ENCODE data around the gene PPWD1.

Gene PPWD1

GRCh38 chr5:65544473-65544872 lies 18.6 kb upstream of the PPWD1 start:
- intact Hi-C loops (cut with DNase I; ENCODE audit: low total_unique reads): no loop called here
- no peaks in the 10 kb centered on the region for H3K36me3 ChIP-seq
- TF ChIP-seq, protein P1, sequence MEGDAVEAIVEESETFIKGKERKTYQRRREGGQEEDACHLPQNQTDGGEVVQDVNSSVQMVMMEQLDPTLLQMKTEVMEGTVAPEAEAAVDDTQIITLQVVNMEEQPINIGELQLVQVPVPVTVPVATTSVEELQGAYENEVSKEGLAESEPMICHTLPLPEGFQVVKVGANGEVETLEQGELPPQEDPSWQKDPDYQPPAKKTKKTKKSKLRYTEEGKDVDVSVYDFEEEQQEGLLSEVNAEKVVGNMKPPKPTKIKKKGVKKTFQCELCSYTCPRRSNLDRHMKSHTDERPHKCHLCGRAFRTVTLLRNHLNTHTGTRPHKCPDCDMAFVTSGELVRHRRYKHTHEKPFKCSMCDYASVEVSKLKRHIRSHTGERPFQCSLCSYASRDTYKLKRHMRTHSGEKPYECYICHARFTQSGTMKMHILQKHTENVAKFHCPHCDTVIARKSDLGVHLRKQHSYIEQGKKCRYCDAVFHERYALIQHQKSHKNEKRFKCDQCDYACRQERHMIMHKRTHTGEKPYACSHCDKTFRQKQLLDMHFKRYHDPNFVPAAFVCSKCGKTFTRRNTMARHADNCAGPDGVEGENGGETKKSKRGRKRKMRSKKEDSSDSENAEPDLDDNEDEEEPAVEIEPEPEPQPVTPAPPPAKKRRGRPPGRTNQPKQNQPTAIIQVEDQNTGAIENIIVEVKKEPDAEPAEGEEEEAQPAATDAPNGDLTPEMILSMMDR (IDR thresholded peaks at IDR 0.05): no peak

DNA sequence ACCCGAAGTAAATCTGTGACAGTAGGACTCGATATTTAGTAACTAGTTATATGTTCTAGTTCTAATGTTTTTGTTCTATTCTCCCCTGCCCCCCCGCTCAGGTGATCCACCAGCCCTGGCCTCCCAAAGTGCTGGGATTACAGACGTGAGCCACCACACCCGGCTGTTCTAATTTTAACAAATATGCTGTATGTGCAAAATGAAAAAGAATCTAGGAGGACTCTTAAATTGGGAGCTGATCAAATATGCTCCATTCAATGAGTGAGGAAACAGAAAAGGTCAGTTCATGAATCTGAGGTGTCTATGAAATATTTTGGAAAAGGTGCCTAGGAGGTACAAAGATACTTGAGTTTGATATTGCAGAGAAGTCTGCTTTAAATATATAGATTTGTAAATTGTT lies 17.0 kb upstream of the PPWD1 start:
- Histone ChIP-seq H3K4me1 (no peaks in the 10 kb centered on the region), H3K27me3 (no peaks in the 10 kb centered on the region), H3K36me3 (no peaks in the 10 kb centered on the region), H3K27ac (no peak overlapping the region), H3K4me3 (no peak overlapping the region), H3K9me3 (no peaks in the 10 kb centered on the region)
- DNase-seq: no peak
- intact Hi-C loops (cut with DNase I; ENCODE audit: low total_unique reads): no loop called here
- TF ChIP-seq, protein P1 (IDR thresholded peaks at IDR 0.05): no peak

More at GRCh38 chr5:65544473-65544872, 18.6 kb upstream of the PPWD1 start:
- no peaks in the 10 kb centered on the region for H3K4me1 ChIP-seq
- H3K27ac ChIP-seq: no peak overlapping the region
- no peak overlapping the region for H3K4me3 ChIP-seq
- no peaks in the 10 kb centered on the region for H3K9me3 ChIP-seq
- no peak for DNase-seq
- no peaks in the 10 kb centered on the region for H3K27me3 ChIP-seq

DNA sequence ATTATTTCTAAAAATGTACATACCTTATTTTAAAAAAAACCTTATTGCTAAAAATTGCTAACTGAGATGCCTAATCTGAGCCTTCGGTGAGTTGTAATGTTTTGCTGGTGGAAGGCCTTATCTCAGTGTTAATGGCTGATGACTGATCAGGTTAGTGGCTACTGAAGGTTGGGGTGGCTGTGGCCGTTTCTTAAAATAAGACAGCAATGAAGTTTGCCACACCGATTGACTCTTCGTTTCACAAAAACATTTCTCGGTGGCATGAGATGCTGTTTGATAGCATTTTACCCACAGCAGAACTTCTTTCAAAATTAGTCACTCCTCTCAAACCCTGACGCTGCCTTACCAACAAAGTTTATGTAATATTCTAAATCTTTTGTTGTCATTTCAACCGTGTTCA lies 14.8 kb upstream of the PPWD1 start:
- H3K27ac ChIP-seq: no peak overlapping the region
- H3K27me3 ChIP-seq: no peaks in the 10 kb centered on the region
- H3K36me3 ChIP-seq: no peaks in the 10 kb centered on the region
- no peaks in the 10 kb centered on the region for H3K4me1 ChIP-seq
- TF ChIP-seq, protein P1 (IDR thresholded peaks at IDR 0.05): no peak
- no peak overlapping the region for H3K4me3 ChIP-seq
- DNase-seq: no peak
- H3K9me3 ChIP-seq: no peaks in the 10 kb centered on the region
- intact Hi-C loops (cut with DNase I; ENCODE audit: low total_unique reads): no loop called here

GRCh38 chr5:65553941-65554340 lies 9.2 kb upstream of the PPWD1 start:
- H3K27ac ChIP-seq: no peak overlapping the region
- TF ChIP-seq, protein P1 (IDR thresholded peaks at IDR 0.05): no peak
- no peak overlapping the region for H3K4me3 ChIP-seq
- no peaks in the 10 kb centered on the region for H3K36me3 ChIP-seq
- H3K9me3 ChIP-seq: no peaks in the 10 kb centered on the region
- intact Hi-C loops (cut with DNase I; ENCODE audit: low total_unique reads): no loop called here
- DNase-seq: no peak
- no peaks in the 10 kb centered on the region for H3K4me1 ChIP-seq
- H3K27me3 ChIP-seq: no peaks in the 10 kb centered on the region

GRCh38 chr5:65555287-65555686 lies 7.8 kb upstream of the PPWD1 start:
- Histone ChIP-seq H3K4me1 (no peaks in the 10 kb centered on the region), H3K4me3 (no peak overlapping the region), H3K27ac (no peak overlapping the region), H3K36me3 (no peaks in the 10 kb centered on the region), H3K9me3 (no peaks in the 10 kb centered on the region), H3K27me3 (no peaks in the 10 kb centered on the region)
- DNase-seq: no peak
- intact Hi-C loops (cut with DNase I; ENCODE audit: low total_unique reads): no loop called here
- TF ChIP-seq, protein P1 (IDR thresholded peaks at IDR 0.05): no peak

DNA sequence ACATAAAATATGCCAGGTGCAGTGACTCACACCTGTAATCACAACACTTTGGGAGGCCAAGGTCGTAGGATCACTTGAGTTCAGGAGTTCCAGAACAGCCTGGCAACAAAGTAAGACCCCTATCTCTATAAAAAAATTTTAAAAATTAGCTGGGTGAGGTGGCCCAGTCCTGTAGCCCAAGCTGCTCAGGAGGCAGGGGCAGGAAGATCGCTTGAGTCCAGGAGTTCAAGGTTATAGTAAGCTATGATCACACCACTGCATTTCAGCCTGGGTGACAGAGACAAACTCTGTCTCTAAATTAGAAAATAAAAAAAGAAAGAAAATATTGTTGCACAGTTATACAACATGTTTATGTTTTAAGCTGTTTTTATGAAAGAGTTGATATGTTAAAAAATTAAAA lies 6.9 kb upstream of the PPWD1 start:
- H3K36me3 ChIP-seq: no peaks in the 10 kb centered on the region
- TF ChIP-seq, protein P1 (IDR thresholded peaks at IDR 0.05): no peak

More for the DNA sequence above, 6.9 kb upstream of the PPWD1 start:
- Histone ChIP-seq H3K4me3 (no peak overlapping the region), H3K27me3 (no peaks in the 10 kb centered on the region), H3K9me3 (no peaks in the 10 kb centered on the region), H3K4me1 (no peaks in the 10 kb centered on the region), H3K27ac (no peak overlapping the region)
- intact Hi-C loops (cut with DNase I; ENCODE audit: low total_unique reads): no loop called here
- DNase-seq: no peak

All from tibial artery (tissue), 4 donors.